WTC11 (cell line): ENCODE data around the gene GID8. TPM values are rescaled to one million over a fixed set of nuclear protein-coding genes. Genes with fewer than 3 reads are reported as not detected.

Experiments used
- ATAC-seq: fragments of 200-7000 bp; cut with Tn5 transposase; 2 replicates; pipeline ENCODE4 v1.10.0; 2021; ENCODE audit warnings: mild to moderate bottlenecking, moderate library complexity
- CTCF ChIA-PET: fragments of 300-600 bp; sonication (Branson Sonifier 250); formaldehyde crosslinking; loops from one replicate; lab custom pipeline; 2021; ENCODE audit warnings: antibody characterized with exemption; lab: Charles Lee
- POLR2A ChIA-PET: fragments of 350-600 bp; sonication (Branson Sonifier 250); formaldehyde crosslinking; loops from one replicate; lab custom pipeline; 2021; ENCODE audit warnings: antibody characterized with exemption; lab: Charles Lee
- DNase-seq: peaks from one replicate; pipeline ENCODE4 v3.0.0; 2021; ENCODE audit warnings: low spot score
- H3K27ac Mint-ChIP-seq: 2 replicates; pipeline ENCODE4 v1.8.0; 2021; ENCODE audit warnings: mixed read lengths
- H3K27me3 Mint-ChIP-seq: 2 replicates; pipeline ENCODE4 v1.8.0; 2021; ENCODE audit warnings: low read depth, mild to moderate bottlenecking, moderate library complexity, mixed read lengths
- H3K36me3 Mint-ChIP-seq: 2 replicates; pipeline ENCODE4 v1.8.0; 2021; ENCODE audit warnings: mixed read lengths
- H3K4me1 Mint-ChIP-seq: 2 replicates; pipeline ENCODE4 v1.8.0; 2022; ENCODE audit warnings: mixed read lengths
- H3K4me3 Mint-ChIP-seq: 2 replicates; pipeline ENCODE4 v1.8.0; 2021; ENCODE audit warnings: mild to moderate bottlenecking, moderate library complexity, mixed read lengths
- H3K9me3 Mint-ChIP-seq: 2 replicates; pipeline ENCODE4 v1.8.0; 2021; ENCODE audit warnings: mixed read lengths
- AR ChIP-seq: fragments of 250-450 bp; sonication (Bioruptor Pico); IDR thresholded peaks from 2 replicates; pipeline ENCODE4 v1.9.0; 2021; ENCODE audit warnings: mild to moderate bottlenecking
- ARID4B ChIP-seq: sonication (generic); formaldehyde crosslinking; IDR thresholded peaks from 2 replicates; pipeline ENCODE4 v1.8.0; 2023; ENCODE audit warnings: missing genetic modification reagents, mild to moderate bottlenecking, borderline replicate concordance
- E2F5 ChIP-seq: sonication (generic); formaldehyde crosslinking; IDR thresholded peaks from 2 replicates; pipeline ENCODE4 v1.8.1; 2022; ENCODE audit warnings: mild to moderate bottlenecking, moderate library complexity, missing genetic modification reagents
- EMX1 ChIP-seq: fragments of 250-450 bp; sonication (Bioruptor Pico); IDR thresholded peaks from 2 replicates; pipeline ENCODE4 v1.8.0; 2021; ENCODE audit warnings: mild to moderate bottlenecking
- ETV6 ChIP-seq: sonication (generic); formaldehyde crosslinking; IDR thresholded peaks from 2 replicates; pipeline ENCODE4 v1.8.1; 2022; ENCODE audit warnings: mild to moderate bottlenecking, missing genetic modification reagents
- IRF2 ChIP-seq: sonication (generic); formaldehyde crosslinking; IDR thresholded peaks from 2 replicates; pipeline ENCODE4 v1.8.0; 2022; ENCODE audit warnings: low read depth, missing genetic modification reagents, borderline replicate concordance
- MAX ChIP-seq: sonication (generic); formaldehyde crosslinking; IDR thresholded peaks from 2 replicates; pipeline ENCODE4 v1.8.0; 2022; ENCODE audit warnings: mild to moderate bottlenecking, missing genetic modification reagents
- MLX ChIP-seq: sonication (generic); formaldehyde crosslinking; IDR thresholded peaks from 2 replicates; pipeline ENCODE4 v1.8.1; 2023; ENCODE audit warnings: mild to moderate bottlenecking, missing genetic modification reagents, moderate library complexity
- MYBL2 ChIP-seq: sonication (generic); formaldehyde crosslinking; IDR thresholded peaks from 2 replicates; pipeline ENCODE4 v1.8.1; 2023; ENCODE audit warnings: mild to moderate bottlenecking, moderate library complexity, missing genetic modification reagents
- PRRX2 ChIP-seq: fragments of 250-450 bp; sonication (Bioruptor Pico); IDR thresholded peaks from 2 replicates; pipeline ENCODE4 v1.8.0; 2021; ENCODE audit warnings: mild to moderate bottlenecking
- RORB ChIP-seq: fragments of 250-450 bp; sonication (Bioruptor Pico); IDR thresholded peaks from 2 replicates; pipeline ENCODE4 v1.9.0; 2021; ENCODE audit warnings: mild to moderate bottlenecking
- TEAD4 ChIP-seq: sonication (generic); formaldehyde crosslinking; IDR thresholded peaks from 2 replicates; pipeline ENCODE4 v1.8.0; 2022; ENCODE audit warnings: mild to moderate bottlenecking, missing genetic modification reagents
- ZBTB21 ChIP-seq: sonication (generic); formaldehyde crosslinking; IDR thresholded peaks from 2 replicates; pipeline ENCODE4 v1.8.1; 2023; ENCODE audit warnings: mild to moderate bottlenecking, missing genetic modification reagents, borderline replicate concordance
- ZMAT4 ChIP-seq: fragments of 250-450 bp; sonication (Bioruptor Pico); IDR thresholded peaks from 2 replicates; pipeline ENCODE4 v1.9.0; 2021; ENCODE audit warnings: mild to moderate bottlenecking
- ZNF121 ChIP-seq: sonication (generic); formaldehyde crosslinking; IDR thresholded peaks from 2 replicates; pipeline ENCODE4 v1.8.0; 2023; ENCODE audit warnings: missing genetic modification reagents
- ZNF416 ChIP-seq: fragments of 250-450 bp; sonication (Bioruptor Pico); IDR thresholded peaks from 2 replicates; pipeline ENCODE4 v1.9.0; 2021; ENCODE audit warnings: mild to moderate bottlenecking, inconsistent platforms
- ZNF423 ChIP-seq: fragments of 250-450 bp; sonication (Bioruptor Pico); IDR thresholded peaks from 2 replicates; pipeline ENCODE4 v2.1.2; 2022; ENCODE audit warnings: mild to moderate bottlenecking, moderate library complexity
- ZNF671 ChIP-seq: fragments of 250-450 bp; sonication (Bioruptor Pico); IDR thresholded peaks from 2 replicates; pipeline ENCODE4 v1.8.0; 2021; ENCODE audit warnings: mild to moderate bottlenecking
- total RNA-seq: library from RNA; stranded (reverse); gene quantifications from 3 replicates; pipeline ENCODE4 v1.2.3, GENCODE V29; 2021

The GID8 gene
- total RNA-seq, 1 experiment from 2014 or later, result 70.2 TPM

GRCh38 chr20:62962221-62962879 is 24.4 kb downstream of the GID8 start:
- ATAC-seq (no peak), DNase-seq (no peak)
- Mint-ChIP-seq H3K27ac (peak overlapping the region; percentile 27; the same call in 1 of the 2 replicates), H3K27me3 (no peaks in the 10 kb centered on the region), H3K4me1 (no peaks in the 10 kb centered on the region), H3K4me3 (no peak overlapping the region), H3K36me3 (peaks cover 8% of the 10 kb centered on the region; the same call in 1 of the 2 replicates), H3K9me3 (no peaks in the 10 kb centered on the region)
- CTCF ChIA-PET, result interaction anchor here (1.3 to 1.5 kb wide), 2 partner anchors 39 to 52 kb away, joined by 3 to 5 read pairs; no protein-coding TSS in a partner anchor
- POLR2A ChIA-PET, result no interaction called here
- no peak for TF ChIP-seq ZNF416
- no peak for TF ChIP-seq TEAD4 (CRISPR knock-in tag)
- no peak for TF ChIP-seq AR (CRISPR knock-in tag)
- no peak for TF ChIP-seq E2F5

GRCh38 chr20:62962891-62963613 is 25.1 kb downstream of the GID8 start:
- Mint-ChIP-seq H3K4me3 (no peak overlapping the region), H3K4me1 (no peaks in the 10 kb centered on the region), H3K27me3 (no peaks in the 10 kb centered on the region), H3K27ac (no peak overlapping the region), H3K9me3 (no peaks in the 10 kb centered on the region), H3K36me3 (peaks cover 3% of the 10 kb centered on the region; the same call in 1 of the 2 replicates)
- TF ChIP-seq MYBL2 (CRISPR knock-in tag) (no peak), MLX (CRISPR knock-in tag) (no peak), ZNF671 (no peak), ZNF423 (CRISPR knock-in tag) (no peak), ZMAT4 (CRISPR knock-in tag) (no peak), EMX1 (no peak), MAX (CRISPR knock-in tag) (no peak), IRF2 (CRISPR knock-in tag) (no peak), PRRX2 (no peak), ZBTB21 (CRISPR knock-in tag) (no peak), E2F5 (no peak), ZNF121 (CRISPR knock-in tag) (no peak), ARID4B (no peak), ETV6 (CRISPR knock-in tag) (no peak), RORB (no peak)
- ChIA-PET POLR2A (no interaction called here), CTCF (interaction anchor here (2.0 kb wide), 1 partner anchor 10 kb away, joined by 6 read pairs; no protein-coding TSS in a partner anchor)
- ATAC-seq, result no peak
- DNase-seq, result no peak
